ENCODE results near the gene PRL.

- TF ChIP-seq, protein P1, sequence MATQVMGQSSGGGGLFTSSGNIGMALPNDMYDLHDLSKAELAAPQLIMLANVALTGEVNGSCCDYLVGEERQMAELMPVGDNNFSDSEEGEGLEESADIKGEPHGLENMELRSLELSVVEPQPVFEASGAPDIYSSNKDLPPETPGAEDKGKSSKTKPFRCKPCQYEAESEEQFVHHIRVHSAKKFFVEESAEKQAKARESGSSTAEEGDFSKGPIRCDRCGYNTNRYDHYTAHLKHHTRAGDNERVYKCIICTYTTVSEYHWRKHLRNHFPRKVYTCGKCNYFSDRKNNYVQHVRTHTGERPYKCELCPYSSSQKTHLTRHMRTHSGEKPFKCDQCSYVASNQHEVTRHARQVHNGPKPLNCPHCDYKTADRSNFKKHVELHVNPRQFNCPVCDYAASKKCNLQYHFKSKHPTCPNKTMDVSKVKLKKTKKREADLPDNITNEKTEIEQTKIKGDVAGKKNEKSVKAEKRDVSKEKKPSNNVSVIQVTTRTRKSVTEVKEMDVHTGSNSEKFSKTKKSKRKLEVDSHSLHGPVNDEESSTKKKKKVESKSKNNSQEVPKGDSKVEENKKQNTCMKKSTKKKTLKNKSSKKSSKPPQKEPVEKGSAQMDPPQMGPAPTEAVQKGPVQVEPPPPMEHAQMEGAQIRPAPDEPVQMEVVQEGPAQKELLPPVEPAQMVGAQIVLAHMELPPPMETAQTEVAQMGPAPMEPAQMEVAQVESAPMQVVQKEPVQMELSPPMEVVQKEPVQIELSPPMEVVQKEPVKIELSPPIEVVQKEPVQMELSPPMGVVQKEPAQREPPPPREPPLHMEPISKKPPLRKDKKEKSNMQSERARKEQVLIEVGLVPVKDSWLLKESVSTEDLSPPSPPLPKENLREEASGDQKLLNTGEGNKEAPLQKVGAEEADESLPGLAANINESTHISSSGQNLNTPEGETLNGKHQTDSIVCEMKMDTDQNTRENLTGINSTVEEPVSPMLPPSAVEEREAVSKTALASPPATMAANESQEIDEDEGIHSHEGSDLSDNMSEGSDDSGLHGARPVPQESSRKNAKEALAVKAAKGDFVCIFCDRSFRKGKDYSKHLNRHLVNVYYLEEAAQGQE (IDR thresholded peaks at IDR 0.05; ENCODE audit: unreplicated experiment) = no peak
- TF ChIP-seq CTCF (conservative IDR thresholded peaks at IDR 0.05; ENCODE audit: low read depth in 2 of 2) (no peak), POLR2AphosphoS5 (IDR thresholded peaks at IDR 0.05; ENCODE audit: low read depth) (no peak), CREB1 (CRISPR knock-in tag; IDR thresholded peaks at IDR 0.05; ENCODE audit: low read depth) (no peak)
These were observed 25.8 kb downstream of the PRL start for GRCh38 chr6:22271081-22271480.

All from GM23338 (cell line).